Activated CD8-positive, alpha-beta memory T cell treated with anti-CD3 and anti-CD28 coated beads, Interleukin-2, amount 50 U/mL, for 24 hours (primary cell): ENCODE measurements around the gene ADGB.
"Not testable (repeated sequence)": the region's sequence is repeated elsewhere in the genome, so short reads cannot be mapped to it uniquely, and the experiment has no call there.

Source experiments
- DNase-seq: peaks from one replicate; pipeline ENCODE4 v3.0.0-alpha.2; 2020; ENCODE audit errors: extremely low read depth

The ADGB gene

DNA sequence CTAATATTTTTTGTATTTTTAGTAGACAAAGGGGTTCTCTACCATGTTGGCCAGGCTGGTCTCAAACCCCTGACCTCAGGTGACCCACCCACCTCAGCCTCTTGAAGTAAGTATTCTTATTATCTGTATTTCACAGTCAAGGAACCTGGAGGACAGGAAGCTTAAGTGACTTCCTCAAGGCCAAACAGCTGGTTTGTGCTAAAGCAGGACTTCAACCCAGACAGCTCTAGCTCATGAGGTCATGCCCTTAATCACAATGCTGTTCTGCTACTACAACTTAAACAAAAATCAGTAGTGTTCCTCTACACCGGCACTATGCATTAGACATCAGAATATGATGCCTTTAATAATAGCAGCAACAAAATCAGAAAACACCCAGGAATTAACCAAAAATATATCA, 168.9 kb downstream of the ADGB start:
- DNase-seq = no peak

GRCh38 chr6:146768722-146769121, 169.9 kb downstream of the ADGB start:
- DNase-seq = no peak

GRCh38 chr6:146770275-146770964, 171.6 kb downstream of the ADGB start:
- DNase-seq = no peak

- no peak for DNase-seq
Observed at GRCh38 chr6:146770965-146771735, 172.4 kb downstream of the ADGB start.

- no peak for DNase-seq
Observed at GRCh38 chr6:146775220-146775619, 176.4 kb downstream of the ADGB start.

DNA sequence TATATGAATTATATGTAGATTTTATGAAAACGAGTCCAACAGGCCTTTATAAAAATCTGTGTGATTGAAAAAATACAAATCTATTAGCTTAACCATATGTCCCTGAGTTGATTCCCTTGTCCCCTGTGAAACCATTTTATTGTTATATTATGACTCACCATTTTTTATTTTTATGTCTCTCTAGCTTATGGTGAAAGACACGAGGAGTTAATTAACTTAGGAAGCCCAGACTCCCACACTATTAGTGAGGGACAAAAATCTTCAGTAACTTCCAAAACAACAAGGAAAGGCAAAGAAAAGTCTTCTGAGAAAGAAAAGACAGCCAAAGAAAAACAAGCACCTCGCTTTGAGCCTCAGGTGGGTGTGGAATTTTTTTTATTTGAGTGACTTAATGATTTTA, 183.1 kb downstream of the ADGB start:
- DNase-seq = no peak

GRCh38 chr6:146785001-146785585, 186.3 kb downstream of the ADGB start:
- no peak for DNase-seq

DNA sequence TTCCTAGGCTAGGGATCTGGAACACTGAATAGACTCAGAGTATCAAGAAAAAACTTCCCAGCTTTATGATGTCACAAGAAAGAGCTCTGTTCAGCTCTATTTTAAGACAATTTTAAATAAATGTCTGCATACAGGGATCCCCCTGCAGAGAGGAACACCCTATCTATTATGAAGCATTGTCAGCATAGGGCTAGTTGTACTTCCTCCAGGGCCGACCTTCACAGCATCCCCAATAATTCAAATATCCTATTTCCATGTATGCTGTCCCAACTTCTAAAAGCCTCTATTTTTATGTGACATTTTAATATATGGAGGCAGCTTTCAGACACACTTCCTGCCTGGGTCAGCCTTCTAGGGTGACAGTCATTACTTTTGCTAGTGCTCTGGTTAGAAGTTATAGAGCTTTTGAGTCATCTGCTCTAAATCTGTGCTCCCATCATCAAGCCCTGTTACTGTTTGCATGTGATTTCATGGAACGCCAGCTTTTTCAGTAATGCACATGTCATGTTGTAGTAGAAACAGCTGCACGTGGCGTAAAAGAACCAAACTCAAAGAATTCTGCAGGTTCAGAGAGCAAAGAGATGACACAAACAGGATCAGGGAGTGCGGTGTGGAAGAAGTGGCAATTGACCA, 189.2 kb downstream of the ADGB start:
- no peak for DNase-seq

GRCh38 chr6:146790561-146791091, 191.9 kb downstream of the ADGB start:
- no peak for DNase-seq

DNA sequence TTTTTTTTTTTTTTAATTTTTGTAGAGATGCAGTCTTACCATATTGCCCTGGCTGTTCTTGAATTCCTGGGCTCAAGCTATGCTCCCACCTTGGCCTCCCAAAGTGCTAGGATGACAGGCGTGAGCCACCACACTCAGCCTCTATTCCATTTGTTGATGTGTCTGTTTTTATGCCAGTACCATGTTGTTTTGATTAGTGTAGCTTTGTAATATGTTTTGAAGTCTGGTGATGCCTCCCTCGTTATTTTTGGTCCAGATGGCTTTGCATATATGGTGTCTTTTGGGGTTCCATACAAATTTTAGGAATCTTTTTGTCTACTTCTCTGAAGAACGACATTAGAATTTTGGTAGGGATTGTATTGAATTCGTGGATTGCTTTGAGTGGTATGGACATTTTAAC, 193.2 kb downstream of the ADGB start:
- no peak for DNase-seq

DNA sequence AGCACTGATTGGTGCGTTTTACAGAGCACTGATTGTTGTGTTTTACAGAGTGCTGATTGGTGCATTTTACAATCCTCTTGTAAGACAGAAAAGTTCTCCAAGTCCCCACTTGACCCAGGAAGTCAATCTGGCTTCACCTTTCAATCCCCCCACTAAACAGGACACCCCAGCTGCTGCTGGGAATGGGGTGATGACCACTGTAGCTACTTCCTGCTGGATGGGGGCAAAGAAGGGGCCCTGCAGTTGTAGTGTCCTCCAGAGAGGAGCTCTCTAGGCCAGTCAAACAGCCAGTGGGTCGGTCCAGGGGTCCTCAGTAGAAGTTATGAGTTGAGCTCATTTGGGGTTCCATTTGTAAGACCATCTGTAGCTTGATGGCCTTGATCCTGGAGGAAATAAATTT, 194.4 kb downstream of the ADGB start:
- not testable (repeated sequence) for DNase-seq

DNA sequence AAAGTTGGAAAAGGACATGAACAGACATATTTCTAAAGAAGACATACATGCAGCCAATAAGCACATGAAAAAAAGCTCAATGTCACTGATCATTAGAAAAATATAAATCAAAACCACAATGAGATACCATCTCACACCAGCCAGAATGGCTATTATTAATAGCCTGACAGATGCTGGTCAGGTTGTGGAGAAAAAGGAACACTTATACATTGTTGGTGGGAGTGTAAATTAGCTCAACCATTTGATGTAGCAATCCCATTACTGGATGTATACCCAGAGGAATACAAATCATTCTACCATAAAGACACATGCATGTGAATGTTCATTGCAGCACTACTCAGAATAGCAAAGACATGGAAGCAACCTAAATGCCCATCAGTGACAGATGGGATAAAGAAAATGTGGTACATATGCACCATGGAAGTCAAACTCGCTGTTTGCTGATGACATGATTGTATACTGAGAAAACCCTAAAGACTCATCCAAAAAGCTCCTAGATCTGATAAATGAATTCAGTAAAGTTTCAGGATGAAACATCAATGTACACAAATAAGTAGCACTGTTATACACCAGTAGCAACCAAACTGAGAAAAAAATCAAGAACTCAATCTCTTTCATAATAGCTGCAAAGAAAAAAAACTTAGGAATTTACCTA, 196.8 kb downstream of the ADGB start:
- DNase-seq = no peak

GRCh38 chr6:146803167-146803566, 204.4 kb downstream of the ADGB start:
- DNase-seq = not testable (repeated sequence)

DNA sequence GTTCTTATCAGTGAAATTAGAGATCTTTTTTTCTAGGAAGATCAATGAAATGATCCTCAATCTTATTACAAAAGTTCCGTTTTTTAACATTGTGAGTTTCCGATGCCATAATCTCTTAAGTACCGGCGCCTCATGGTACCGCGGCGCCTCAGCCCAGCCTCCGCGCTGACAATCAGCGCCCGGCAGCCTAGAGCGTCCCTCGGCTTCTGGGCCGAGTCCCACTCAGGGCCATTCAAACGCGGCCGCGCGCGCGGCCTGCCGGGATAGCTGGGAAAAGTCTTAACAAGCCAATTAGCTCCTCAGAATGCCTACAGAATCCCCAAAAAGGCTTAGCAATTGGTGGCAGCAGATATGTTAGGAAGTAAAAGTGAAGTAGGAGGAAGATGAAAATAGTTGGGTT, 204.8 kb downstream of the ADGB start:
- DNase-seq = no peak

GRCh38 chr6:146805546-146806325, 207.0 kb downstream of the ADGB start:
- no peak for DNase-seq

DNA sequence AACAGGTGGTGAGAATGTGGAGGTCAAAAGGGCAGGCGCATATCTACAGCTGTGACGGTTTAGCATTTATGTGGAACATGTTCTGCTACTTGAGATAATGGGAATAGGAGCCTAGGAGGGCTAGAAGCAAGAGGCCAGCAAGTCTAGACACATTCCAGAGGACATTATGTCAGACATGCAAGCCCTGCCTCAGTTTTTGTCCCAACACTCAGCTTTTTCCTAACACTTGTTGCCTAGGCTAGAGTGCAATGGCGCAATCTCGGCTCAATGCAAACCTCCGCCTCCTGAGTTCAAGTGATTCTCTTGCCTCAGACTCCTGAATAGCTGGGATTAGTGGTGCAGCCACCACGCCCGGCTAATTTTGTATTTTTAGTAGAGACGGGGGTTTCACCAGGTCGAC, 210.2 kb downstream of the ADGB start:
- not testable (repeated sequence) for DNase-seq

GRCh38 chr6:146812811-146813321, 214.1 kb downstream of the ADGB start:
- not testable (repeated sequence) for DNase-seq

GRCh38 chr6:146813554-146813953, 214.8 kb downstream of the ADGB start:
- DNase-seq = no peak

DNA sequence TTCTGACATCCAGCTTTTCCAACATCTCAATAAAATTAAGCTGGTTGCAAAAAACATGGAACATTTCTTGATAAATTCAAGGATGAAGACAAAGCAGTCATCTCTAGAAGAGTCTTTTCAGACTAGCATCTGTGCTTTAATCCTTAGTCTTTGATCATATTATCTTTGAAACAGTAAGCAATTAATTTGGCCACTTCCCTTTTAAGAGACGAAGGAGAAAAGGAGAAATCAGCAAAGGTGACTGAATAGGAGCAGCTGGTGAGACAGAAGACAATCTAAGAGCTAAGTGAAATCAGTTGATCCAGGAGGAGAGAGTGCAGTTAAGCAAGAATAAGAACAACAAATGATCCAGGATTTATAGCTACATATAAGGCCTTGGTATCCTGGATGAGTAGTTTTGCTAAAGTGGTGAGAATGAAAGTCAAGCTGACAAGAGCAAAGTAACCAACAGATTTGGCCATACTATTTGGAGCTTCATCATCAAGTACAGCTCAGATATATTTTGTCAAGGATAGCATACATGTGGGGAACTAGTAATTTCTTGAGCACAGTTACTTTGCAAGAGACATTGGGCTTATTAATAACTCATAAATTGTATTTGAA, 215.5 kb downstream of the ADGB start:
- DNase-seq = no peak
